ENCODE results near the gene AFAP1L2.

DNA sequence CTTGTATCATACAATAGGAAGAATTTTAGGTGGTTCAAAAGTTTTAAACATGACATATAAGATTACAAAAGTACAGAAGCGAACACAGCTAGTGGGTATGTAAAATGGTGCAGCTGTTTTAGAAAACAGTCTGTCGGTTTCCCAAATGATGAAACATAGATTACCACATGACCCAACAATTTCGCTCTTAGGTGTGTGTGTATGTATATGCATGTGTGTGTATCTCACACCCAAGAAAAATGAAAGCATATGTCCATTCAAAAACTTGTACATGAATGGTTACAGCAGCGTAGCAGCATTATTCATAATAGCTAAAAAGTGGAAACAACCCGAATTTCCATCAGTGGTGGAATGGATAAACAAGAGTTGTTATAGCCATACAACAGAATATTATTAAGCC, 23.5 kb downstream of the AFAP1L2 start:
- TF ChIP-seq POLR2AphosphoS5 (IDR thresholded peaks at IDR 0.05; ENCODE audit: insufficient read depth in 1 of 2, low read depth in 1 of 2), result no peak
- TF ChIP-seq, protein P1, sequence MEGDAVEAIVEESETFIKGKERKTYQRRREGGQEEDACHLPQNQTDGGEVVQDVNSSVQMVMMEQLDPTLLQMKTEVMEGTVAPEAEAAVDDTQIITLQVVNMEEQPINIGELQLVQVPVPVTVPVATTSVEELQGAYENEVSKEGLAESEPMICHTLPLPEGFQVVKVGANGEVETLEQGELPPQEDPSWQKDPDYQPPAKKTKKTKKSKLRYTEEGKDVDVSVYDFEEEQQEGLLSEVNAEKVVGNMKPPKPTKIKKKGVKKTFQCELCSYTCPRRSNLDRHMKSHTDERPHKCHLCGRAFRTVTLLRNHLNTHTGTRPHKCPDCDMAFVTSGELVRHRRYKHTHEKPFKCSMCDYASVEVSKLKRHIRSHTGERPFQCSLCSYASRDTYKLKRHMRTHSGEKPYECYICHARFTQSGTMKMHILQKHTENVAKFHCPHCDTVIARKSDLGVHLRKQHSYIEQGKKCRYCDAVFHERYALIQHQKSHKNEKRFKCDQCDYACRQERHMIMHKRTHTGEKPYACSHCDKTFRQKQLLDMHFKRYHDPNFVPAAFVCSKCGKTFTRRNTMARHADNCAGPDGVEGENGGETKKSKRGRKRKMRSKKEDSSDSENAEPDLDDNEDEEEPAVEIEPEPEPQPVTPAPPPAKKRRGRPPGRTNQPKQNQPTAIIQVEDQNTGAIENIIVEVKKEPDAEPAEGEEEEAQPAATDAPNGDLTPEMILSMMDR (IDR thresholded peaks at IDR 0.05), result no peak
- TF ChIP-seq POLR2A (IDR thresholded peaks at IDR 0.05), result no peak

Measured in vagina (tissue), 2 donors.